SK-N-SH (cell line): ENCODE results near the gene FRS3. TPM values are rescaled to one million over a fixed set of nuclear protein-coding genes. Genes with fewer than 3 reads are reported as not detected.

Experiments used
- CTCF ChIA-PET: fragments of 300-600, 350-600 bp; formaldehyde crosslinking; extraction: SDS; loops from one replicate; lab custom pipeline; 2021; lab: Yijun Ruan, JAX
- POLR2A ChIA-PET: fragments of 350-600 bp; sonication (Branson Sonifier 250); formaldehyde crosslinking; extraction: SDS; loops from one replicate; lab custom pipeline; 2020; ENCODE audit warnings: antibody characterized with exemption, inconsistent platforms; lab: Yijun Ruan, JAX
- DNase-seq: peaks from one replicate; pipeline ENCODE4 v3.0.0; 2012
- H2AFZ ChIP-seq: fragments of 200-600 bp; sonication (generic); 2 replicates; pipeline ENCODE4 v1.8.1; 2016; ENCODE audit warnings: antibody characterized with exemption, mild to moderate bottlenecking, low read depth
- H3F3A ChIP-seq: fragments of 200-600 bp; sonication (generic); replicated peaks from 2 replicates; pipeline ENCODE3; 2016; ENCODE audit warnings: antibody characterized with exemption, mild to moderate bottlenecking; ENCODE audit not compliant: insufficient read depth
- H3K27ac ChIP-seq, 2 experiments: fragments of 200-500 bp in 1 of 2; fragments of 200-600 bp in 1 of 2; sonication (Bioruptor generic) in 1 of 2; sonication (generic), shearing (Covaris generic) in 1 of 2; 2 replicates each; pipeline versions ENCODE4 v1.5.1 to v1.6.1; 2014 to 2016; ENCODE audit warnings: low read depth in 2 of 2, inconsistent platforms in 1 of 2, low read length in 1 of 2, mild to moderate bottlenecking in 1 of 2, mixed read lengths in 1 of 2
- H3K27me3 ChIP-seq: fragments of 200-600 bp; sonication (generic), shearing (Covaris generic); 2 replicates; pipeline ENCODE4 v1.6.1; 2016; ENCODE audit warnings: mixed run types; ENCODE audit not compliant: insufficient read depth
- H3K36me3 ChIP-seq, 2 experiments: fragments of 200-500 bp in 1 of 2; fragments of 200-600 bp in 1 of 2; sonication (Bioruptor generic) in 1 of 2; sonication (generic) in 1 of 2; replicated peaks in 1 of 2; 2 replicates each; pipeline versions ENCODE3 to v1.5.1; 2014 to 2016; ENCODE audit warnings: low read length in 1 of 2, mild to moderate bottlenecking in 1 of 2; ENCODE audit not compliant: insufficient read depth in 2 of 2, control insufficient read depth in 1 of 2
- H3K4me1 ChIP-seq, 2 experiments: fragments of 200-500 bp in 1 of 2; fragments of 200-600 bp in 1 of 2; sonication (Bioruptor generic) in 1 of 2; sonication (generic), shearing (Covaris generic) in 1 of 2; 2 replicates each; pipeline versions ENCODE4 v1.5.1 to v1.6.1; 2014 to 2016; ENCODE audit warnings: low read depth in 1 of 2, low read length in 1 of 2, mixed run types in 1 of 2; ENCODE audit not compliant: insufficient read depth in 2 of 2, control insufficient read depth in 1 of 2
- H3K4me2 ChIP-seq: fragments of 200-600 bp; sonication (generic), shearing (Covaris generic); 2 replicates; pipeline ENCODE4 v1.6.1; 2017; ENCODE audit warnings: mixed run types
- H3K4me3 ChIP-seq, 2 experiments: fragments of 200-500 bp in 1 of 2; fragments of 200-600 bp in 1 of 2; sonication (Bioruptor generic) in 1 of 2; sonication (generic), shearing (Covaris generic) in 1 of 2; 2 replicates each; pipeline versions ENCODE4 v1.5.1 to v1.8.1; 2014 to 2016; ENCODE audit warnings: low read depth in 2 of 2, inconsistent platforms in 1 of 2, low read length in 1 of 2, mild to moderate bottlenecking in 1 of 2, mixed read lengths in 1 of 2, moderate library complexity in 1 of 2
- H3K79me2 ChIP-seq: fragments of 200-600 bp; sonication (generic); 2 replicates; pipeline ENCODE4 v1.8.1; 2017; ENCODE audit warnings: mild to moderate bottlenecking; ENCODE audit not compliant: insufficient read depth
- H3K9ac ChIP-seq: fragments of 200-600 bp; sonication (generic); 2 replicates; pipeline ENCODE4 v1.6.1; 2017; ENCODE audit warnings: mixed run types
- H3K9me2 ChIP-seq: fragments of 200-600 bp; sonication (generic); 2 replicates; pipeline ENCODE4 v1.6.1; 2017; ENCODE audit warnings: mixed run types
- H3K9me3 ChIP-seq: fragments of 200-600 bp; sonication (generic); 2 replicates; pipeline ENCODE4 v1.6.1; 2017; ENCODE audit warnings: mixed run types, mild to moderate bottlenecking, moderate library complexity
- H4K20me1 ChIP-seq: fragments of 200-600 bp; sonication (generic); 2 replicates; pipeline ENCODE4 v1.6.1; 2017; ENCODE audit warnings: mild to moderate bottlenecking, mixed run types; ENCODE audit not compliant: insufficient read depth
- CHD2 ChIP-seq: fragments of 150-350 bp; IDR thresholded peaks from 2 replicates; pipeline ENCODE4 v1.6.1; 2018; ENCODE audit warnings: low read length; ENCODE audit not compliant: partially characterized antibody
- JUND ChIP-seq: IDR thresholded peaks from 2 replicates; pipeline ENCODE4 v1.4.0; 2012
- MEF2A ChIP-seq: IDR thresholded peaks from 2 replicates; pipeline ENCODE4 v1.4.0; 2012; ENCODE audit warnings: low read depth, borderline replicate concordance
- NFIC ChIP-seq: IDR thresholded peaks from 2 replicates; pipeline ENCODE4 v1.4.0; 2012; ENCODE audit warnings: borderline replicate concordance
- NRF1 ChIP-seq: IDR thresholded peaks from 2 replicates; pipeline ENCODE4 v1.6.1; 2012; ENCODE audit warnings: low read depth, mild to moderate bottlenecking, low read length
- RFX5 ChIP-seq: IDR thresholded peaks from 2 replicates; pipeline ENCODE4 v1.6.1; 2012; ENCODE audit warnings: mild to moderate bottlenecking, improper control_type of control experiment, low read length
- SMC3 ChIP-seq: IDR thresholded peaks from 2 replicates; pipeline ENCODE4 v1.6.1; 2012; ENCODE audit warnings: low read depth, low read length, improper control_type of control experiment
- TAF1 ChIP-seq: IDR thresholded peaks from 2 replicates; pipeline ENCODE4 v1.6.1; 2012; ENCODE audit warnings: low read depth, mild to moderate bottlenecking, low read length, moderate library complexity, borderline replicate concordance
- TCF12 ChIP-seq: IDR thresholded peaks from 2 replicates; pipeline ENCODE4 v1.4.0; 2012
- WGBS: methylation state at CpG from one replicate; pipeline ENCODE4 v1.1.6; 2017; ENCODE audit warnings: low lambda C conversion rate; 5-methylcytosine and 5-hydroxymethylcytosine counted together
- polyA plus RNA-seq, 3 experiments: library from polyadenylated mRNA; depleted of rRNA; stranded (reverse); fragments of >200 nt; gene quantifications; 2 replicates each; pipeline ENCODE4 v1.2.3, GENCODE V29; 2012
- TF ChIP-seq, protein P1 (sequence below): IDR thresholded peaks from 2 replicates; pipeline ENCODE4 v1.4.0; 2012; ENCODE audit warnings: low read depth, borderline replicate concordance
- TF ChIP-seq, protein P2 (sequence below): IDR thresholded peaks from 2 replicates; pipeline ENCODE4 v1.4.0; 2012; ENCODE audit warnings: low read depth, borderline replicate concordance
- TF ChIP-seq, protein P3 (sequence below): fragments of 200-600 bp; sonication (generic); IDR thresholded peaks from 2 replicates; pipeline ENCODE4 v1.6.1; 2017; ENCODE audit warnings: antibody characterized with exemption, mild to moderate bottlenecking, moderate library complexity
- TF ChIP-seq, protein P4 (sequence below): IDR thresholded peaks from 2 replicates; pipeline ENCODE4 v1.6.1; 2012; ENCODE audit warnings: mild to moderate bottlenecking, low read depth, low read length, moderate library complexity

FRS3 gene
- polyA plus RNA-seq, 1 of the 3 experiments (the other 2 are of a cell fraction) = 8.6 TPM

- DNase-seq = no peak
Measured at GRCh38 chr6:41721414-41721813, 58.3 kb downstream of the FRS3 start.

More at GRCh38 chr6:41721414-41721813, 58.3 kb downstream of the FRS3 start:
- Histone ChIP-seq H2AFZ (no peak overlapping the region), H3K4me2 (no peak overlapping the region), H3K79me2 (peaks cover 33% of the 10 kb centered on the region; the same call in 1 of the 2 replicates), H3K9me2 (no peaks in the 10 kb centered on the region), H3K4me1 (peaks cover 27 to 30% of the 10 kb centered on the region in 2 experiments; a peak in 3 of 4 replicates), H4K20me1 (peaks cover 5% of the 10 kb centered on the region; the same call in 1 of the 2 replicates), H3K4me3 (no peak overlapping the region), H3K9ac (no peak overlapping the region), H3K27ac (no peak overlapping the region), H3F3A (no peaks in the 10 kb centered on the region), H3K9me3 (no peaks in the 10 kb centered on the region), H3K27me3 (no peaks in the 10 kb centered on the region)
- 100% methylated on average over 3 of the region's 3 CpGs for whole genome bisulfite sequencing
- CTCF ChIA-PET = interaction anchor here (1.5 to 2.1 kb wide), 2 partner anchors 16 to 21 kb away, joined by 3 to 15 read pairs; no protein-coding TSS in a partner anchor
- no peak for TF ChIP-seq TCF12
- TF ChIP-seq, protein P1, sequence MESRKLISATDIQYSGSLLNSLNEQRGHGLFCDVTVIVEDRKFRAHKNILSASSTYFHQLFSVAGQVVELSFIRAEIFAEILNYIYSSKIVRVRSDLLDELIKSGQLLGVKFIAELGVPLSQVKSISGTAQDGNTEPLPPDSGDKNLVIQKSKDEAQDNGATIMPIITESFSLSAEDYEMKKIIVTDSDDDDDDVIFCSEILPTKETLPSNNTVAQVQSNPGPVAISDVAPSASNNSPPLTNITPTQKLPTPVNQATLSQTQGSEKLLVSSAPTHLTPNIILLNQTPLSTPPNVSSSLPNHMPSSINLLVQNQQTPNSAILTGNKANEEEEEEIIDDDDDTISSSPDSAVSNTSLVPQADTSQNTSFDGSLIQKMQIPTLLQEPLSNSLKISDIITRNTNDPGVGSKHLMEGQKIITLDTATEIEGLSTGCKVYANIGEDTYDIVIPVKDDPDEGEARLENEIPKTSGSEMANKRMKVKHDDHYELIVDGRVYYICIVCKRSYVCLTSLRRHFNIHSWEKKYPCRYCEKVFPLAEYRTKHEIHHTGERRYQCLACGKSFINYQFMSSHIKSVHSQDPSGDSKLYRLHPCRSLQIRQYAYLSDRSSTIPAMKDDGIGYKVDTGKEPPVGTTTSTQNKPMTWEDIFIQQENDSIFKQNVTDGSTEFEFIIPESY = no peak
- no peak for TF ChIP-seq CHD2
- no peak for TF ChIP-seq TAF1
- TF ChIP-seq NRF1 = no peak
- no peak for TF ChIP-seq MEF2A
- no peak for TF ChIP-seq NFIC
- TF ChIP-seq, protein P2, sequence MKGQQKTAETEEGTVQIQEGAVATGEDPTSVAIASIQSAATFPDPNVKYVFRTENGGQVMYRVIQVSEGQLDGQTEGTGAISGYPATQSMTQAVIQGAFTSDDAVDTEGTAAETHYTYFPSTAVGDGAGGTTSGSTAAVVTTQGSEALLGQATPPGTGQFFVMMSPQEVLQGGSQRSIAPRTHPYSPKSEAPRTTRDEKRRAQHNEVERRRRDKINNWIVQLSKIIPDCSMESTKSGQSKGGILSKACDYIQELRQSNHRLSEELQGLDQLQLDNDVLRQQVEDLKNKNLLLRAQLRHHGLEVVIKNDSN = no peak
- TF ChIP-seq SMC3 = no peak
- TF ChIP-seq RFX5 = no peak
- TF ChIP-seq, protein P3, sequence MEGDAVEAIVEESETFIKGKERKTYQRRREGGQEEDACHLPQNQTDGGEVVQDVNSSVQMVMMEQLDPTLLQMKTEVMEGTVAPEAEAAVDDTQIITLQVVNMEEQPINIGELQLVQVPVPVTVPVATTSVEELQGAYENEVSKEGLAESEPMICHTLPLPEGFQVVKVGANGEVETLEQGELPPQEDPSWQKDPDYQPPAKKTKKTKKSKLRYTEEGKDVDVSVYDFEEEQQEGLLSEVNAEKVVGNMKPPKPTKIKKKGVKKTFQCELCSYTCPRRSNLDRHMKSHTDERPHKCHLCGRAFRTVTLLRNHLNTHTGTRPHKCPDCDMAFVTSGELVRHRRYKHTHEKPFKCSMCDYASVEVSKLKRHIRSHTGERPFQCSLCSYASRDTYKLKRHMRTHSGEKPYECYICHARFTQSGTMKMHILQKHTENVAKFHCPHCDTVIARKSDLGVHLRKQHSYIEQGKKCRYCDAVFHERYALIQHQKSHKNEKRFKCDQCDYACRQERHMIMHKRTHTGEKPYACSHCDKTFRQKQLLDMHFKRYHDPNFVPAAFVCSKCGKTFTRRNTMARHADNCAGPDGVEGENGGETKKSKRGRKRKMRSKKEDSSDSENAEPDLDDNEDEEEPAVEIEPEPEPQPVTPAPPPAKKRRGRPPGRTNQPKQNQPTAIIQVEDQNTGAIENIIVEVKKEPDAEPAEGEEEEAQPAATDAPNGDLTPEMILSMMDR = no peak
- TF ChIP-seq, protein P4, sequence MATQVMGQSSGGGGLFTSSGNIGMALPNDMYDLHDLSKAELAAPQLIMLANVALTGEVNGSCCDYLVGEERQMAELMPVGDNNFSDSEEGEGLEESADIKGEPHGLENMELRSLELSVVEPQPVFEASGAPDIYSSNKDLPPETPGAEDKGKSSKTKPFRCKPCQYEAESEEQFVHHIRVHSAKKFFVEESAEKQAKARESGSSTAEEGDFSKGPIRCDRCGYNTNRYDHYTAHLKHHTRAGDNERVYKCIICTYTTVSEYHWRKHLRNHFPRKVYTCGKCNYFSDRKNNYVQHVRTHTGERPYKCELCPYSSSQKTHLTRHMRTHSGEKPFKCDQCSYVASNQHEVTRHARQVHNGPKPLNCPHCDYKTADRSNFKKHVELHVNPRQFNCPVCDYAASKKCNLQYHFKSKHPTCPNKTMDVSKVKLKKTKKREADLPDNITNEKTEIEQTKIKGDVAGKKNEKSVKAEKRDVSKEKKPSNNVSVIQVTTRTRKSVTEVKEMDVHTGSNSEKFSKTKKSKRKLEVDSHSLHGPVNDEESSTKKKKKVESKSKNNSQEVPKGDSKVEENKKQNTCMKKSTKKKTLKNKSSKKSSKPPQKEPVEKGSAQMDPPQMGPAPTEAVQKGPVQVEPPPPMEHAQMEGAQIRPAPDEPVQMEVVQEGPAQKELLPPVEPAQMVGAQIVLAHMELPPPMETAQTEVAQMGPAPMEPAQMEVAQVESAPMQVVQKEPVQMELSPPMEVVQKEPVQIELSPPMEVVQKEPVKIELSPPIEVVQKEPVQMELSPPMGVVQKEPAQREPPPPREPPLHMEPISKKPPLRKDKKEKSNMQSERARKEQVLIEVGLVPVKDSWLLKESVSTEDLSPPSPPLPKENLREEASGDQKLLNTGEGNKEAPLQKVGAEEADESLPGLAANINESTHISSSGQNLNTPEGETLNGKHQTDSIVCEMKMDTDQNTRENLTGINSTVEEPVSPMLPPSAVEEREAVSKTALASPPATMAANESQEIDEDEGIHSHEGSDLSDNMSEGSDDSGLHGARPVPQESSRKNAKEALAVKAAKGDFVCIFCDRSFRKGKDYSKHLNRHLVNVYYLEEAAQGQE = no peak
- TF ChIP-seq JUND = no peak
- TF ChIP-seq, all 33 proteins: peak for 0
- POLR2A ChIA-PET = no interaction called here
- H3K36me3 ChIP-seq = no peaks in the 10 kb centered on the region
